Stimulated activated CD4-positive, alpha-beta T cell treated with anti-CD3 and anti-CD28 coated beads, Interleukin-1b, Interleukin-23, amount 100 ng/mL, for 4 hours (primary cell): Measurements from ENCODE around the gene HOXD1.

Source experiments
- DNase-seq, 2 donors: peaks; one replicate each; pipeline ENCODE4 v3.0.0-alpha.2; 2020; ENCODE audit warnings: low read depth in 2 of 2

HOXD1 gene

GRCh38 chr2:176182671-176183070 is 5.8 kb upstream of the HOXD1 start:
- no peak for DNase-seq

DNA sequence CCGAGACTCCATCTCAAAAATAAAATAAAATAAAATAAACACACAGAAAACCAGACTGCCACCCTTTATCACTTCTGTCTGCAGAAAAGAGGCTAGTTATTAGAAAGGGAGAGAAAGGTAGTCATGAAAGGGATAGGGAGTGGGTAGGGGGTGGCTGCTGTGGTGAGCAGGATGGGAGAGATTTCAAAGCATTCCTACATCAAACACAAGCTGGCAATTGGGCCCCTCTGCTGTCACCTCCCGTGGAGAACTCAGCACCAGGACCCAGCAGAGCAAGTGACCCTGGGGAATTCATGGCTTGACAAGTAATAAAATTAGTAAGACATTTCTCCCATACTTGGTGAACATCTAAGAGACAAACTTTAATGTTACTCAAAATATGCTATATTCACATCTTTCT is 3.7 kb upstream of the HOXD1 start:
- DNase-seq, result no peak

GRCh38 chr2:176186024-176186423 is 2.4 kb upstream of the HOXD1 start:
- no peak for DNase-seq

DNA sequence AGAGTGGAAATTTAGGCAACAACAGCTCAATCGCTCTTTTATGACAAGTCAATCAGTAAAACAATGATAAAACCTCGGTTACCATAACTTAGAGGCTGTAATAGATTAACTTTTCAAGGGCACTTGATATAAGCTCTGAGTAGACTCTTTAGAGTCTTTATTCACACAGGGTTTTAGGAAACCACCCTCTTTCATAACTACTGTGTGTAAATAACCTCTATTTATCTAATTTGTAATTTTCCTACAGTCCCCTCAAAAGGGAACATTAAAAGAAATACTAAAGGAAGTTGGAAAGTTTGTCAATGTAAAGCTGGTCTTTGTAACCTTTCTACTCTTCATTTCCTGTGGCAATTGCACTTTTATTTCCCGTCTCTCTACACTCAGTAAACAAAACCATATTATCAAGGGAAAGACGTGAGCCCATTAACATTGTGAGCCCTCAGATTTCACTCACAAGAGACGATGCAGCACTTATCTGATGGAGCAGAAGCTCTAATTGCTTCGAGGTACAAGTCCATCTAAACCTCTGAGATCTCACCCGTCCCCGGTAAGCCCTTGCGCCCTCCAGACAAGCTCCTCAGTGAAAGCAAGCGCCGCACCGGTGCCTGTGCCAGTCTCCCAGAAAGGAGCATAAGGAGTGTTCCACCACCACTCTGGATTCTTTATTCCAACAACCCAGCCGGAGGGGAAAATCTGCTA is 1.1 kb upstream of the HOXD1 start:
- no peak for DNase-seq

DNA sequence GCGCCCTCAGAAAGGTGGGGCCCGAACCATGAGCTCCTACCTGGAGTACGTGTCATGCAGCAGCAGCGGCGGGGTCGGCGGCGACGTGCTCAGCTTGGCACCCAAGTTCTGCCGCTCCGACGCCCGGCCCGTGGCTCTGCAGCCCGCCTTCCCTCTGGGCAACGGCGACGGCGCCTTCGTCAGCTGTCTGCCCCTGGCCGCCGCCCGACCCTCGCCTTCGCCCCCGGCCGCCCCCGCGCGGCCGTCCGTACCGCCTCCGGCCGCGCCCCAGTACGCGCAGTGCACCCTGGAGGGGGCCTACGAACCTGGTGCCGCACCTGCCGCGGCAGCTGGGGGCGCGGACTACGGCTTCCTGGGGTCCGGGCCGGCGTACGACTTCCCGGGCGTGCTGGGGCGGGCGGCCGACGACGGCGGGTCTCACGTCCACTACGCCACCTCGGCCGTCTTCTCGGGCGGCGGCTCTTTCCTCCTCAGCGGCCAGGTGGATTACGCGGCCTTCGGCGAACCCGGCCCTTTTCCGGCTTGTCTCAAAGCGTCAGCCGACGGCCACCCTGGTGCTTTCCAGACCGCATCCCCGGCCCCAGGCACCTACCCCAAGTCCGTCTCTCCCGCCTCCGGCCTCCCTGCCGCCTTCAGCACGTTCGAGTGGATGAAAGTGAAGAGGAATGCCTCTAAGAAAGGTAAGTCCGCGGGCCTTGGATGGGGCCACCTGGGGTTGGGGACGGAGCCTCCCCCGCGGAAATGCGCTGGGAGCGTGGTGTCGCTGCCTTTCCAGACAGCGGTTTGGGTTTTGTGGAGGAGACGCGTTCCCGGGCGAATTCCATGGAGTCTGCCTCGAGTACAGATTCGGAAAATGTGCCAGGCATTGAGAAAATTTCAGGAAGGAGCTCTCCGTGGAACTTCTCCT is 559 bp downstream of the HOXD1 start:
- no peak for DNase-seq

GRCh38 chr2:176189681-176190641 is 1.5 kb downstream of the HOXD1 start:
- no peak for DNase-seq

DNA sequence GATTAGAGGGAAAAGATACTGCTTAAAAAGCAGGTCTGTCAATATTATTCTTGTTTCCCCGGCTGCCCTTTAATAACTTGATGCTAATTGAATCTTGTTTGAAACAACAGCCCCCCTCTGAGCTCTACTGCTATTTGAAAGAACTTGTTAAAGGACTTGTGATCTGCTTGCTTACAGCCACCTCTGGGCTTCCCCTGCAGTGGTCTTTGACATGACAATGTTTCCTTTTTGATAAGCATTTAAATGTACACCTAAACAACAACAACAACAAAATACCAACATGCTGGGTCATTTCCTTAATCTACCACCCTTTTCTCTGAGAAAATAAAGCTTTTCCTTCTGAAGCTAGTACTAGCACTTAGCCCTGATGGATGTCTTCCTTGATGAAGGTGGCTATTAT is 3.9 kb downstream of the HOXD1 start:
- no peak for DNase-seq

- no peak for DNase-seq
These were observed 4.6 kb downstream of the HOXD1 start for GRCh38 chr2:176193048-176193447.

DNA sequence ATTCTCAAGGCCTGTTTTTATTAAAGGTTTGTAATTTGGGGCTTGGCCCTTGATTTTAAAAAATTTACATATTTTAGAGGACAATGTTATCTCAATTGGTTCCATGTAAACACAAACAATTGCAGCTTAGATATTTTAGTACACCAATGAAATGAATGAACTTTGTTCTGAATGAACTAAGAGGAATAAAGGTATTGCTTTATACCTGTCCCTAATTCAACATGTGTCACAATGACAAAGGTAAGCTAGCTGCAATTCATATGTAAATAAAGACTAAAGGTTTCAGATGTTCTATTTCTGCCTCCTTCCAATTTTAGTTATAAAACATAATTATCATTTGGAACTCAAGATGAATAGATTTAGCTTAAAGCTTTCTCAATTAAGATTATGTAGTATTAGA is 11.4 kb downstream of the HOXD1 start:
- no peak for DNase-seq

DNA sequence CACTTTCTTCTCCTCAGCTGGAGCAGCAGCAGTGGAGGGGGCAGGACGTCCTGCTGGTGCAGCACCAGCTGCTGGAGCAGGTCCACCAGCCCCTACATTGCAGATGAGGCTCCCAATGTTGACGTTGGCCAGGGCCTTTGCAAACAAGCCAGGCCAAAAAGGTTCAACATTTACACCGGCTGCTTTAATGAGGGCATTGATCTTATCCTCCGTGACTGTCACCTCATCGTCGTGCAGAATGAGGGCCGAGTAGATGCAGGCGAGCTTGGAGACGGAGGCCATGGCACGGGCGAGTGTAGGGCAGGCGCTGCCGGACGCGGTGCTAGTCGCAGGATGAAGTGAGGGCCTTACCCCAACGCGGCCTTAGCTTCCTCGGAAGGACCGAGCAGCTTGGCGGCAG is 12.5 kb downstream of the HOXD1 start:
- no peak for DNase-seq

- DNase-seq, result no peak
These were observed 14.0 kb downstream of the HOXD1 start for GRCh38 chr2:176202491-176202890.

GRCh38 chr2:176205126-176205525 is 16.7 kb downstream of the HOXD1 start:
- DNase-seq, result no peak

GRCh38 chr2:176206136-176206535 is 17.7 kb downstream of the HOXD1 start:
- no peak for DNase-seq

- no peak for DNase-seq
These were observed 18.2 kb downstream of the HOXD1 start for GRCh38 chr2:176206682-176207081.

DNA sequence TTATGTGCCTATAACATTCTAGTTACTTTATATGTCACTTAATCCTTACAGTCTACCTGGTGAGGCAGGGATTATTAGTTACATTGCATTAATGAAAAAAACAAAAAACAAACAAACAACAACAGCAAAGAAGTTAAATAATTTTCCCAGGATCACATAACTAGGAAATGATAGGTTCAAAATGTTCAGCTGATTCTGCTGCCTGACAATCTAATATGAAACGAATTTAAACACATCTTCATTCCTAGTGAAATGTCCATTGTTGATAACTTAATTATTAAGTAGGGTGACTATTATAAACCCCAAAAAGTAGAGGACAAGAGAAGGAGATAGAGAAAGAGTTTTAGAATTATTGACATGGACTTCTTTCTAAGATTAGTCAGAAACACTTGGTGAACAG is 22.6 kb downstream of the HOXD1 start:
- no peak for DNase-seq

DNA sequence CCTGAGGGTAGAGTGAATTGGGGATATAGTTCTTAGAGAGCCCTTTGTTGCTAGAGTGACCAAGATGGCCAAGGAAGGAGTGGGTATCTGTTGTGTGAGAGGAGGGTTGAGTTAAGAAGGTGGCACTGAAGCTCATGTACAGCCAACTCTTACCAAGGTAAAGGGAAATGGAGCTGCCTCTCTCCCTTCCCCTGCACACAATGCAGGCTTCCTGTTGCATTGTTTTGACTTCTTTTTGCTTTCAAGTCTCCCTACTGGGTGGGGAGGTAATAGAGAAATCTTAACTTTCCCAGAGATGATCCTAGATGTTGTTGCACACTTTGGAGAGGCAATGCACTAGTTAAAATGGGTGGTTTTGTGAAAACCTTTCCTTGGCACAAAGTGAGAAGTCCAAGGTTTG is 23.8 kb downstream of the HOXD1 start:
- DNase-seq, result no peak

DNA sequence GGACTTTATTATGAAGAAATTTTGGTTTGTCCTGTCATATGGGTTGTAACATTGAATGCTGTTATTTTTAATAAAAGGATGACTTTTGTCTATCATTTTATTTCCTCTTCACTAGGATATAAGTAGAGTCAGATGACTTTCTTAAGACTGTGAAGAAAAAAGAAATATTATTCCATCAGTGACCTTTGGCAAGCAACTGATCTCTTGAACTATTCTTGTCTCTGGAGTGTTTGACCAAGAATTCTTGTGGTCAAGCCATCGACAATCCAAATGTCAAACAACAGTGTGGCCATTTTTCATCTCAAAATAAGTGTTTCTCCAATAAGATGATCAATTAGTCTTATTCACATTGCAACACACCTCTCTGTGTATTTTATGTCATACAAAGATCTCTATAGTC is 24.9 kb downstream of the HOXD1 start:
- no peak for DNase-seq

- DNase-seq, result no peak
These were observed 39.4 kb downstream of the HOXD1 start for GRCh38 chr2:176227874-176228273.

DNA sequence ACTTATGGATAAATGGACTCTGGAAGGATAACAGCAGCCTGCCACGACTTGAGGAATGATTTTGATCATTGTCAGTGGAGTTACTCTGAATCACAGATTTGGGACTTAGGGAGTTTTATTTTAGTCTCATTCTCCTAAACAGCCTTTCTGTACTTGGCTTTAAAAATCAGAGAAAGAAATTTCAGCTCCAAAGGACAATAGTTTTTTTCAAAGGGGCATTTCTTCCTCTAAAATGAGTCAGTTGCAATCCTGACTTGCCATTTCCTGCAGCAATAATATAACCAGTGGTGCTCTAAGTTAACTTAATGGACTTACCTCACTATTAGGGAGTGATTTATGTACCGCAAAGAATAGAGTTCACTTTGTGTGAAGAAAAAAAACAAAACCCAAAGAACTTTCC is 45.7 kb downstream of the HOXD1 start:
- DNase-seq, result no peak

GRCh38 chr2:176234940-176235339 is 46.5 kb downstream of the HOXD1 start:
- no peak for DNase-seq

DNA sequence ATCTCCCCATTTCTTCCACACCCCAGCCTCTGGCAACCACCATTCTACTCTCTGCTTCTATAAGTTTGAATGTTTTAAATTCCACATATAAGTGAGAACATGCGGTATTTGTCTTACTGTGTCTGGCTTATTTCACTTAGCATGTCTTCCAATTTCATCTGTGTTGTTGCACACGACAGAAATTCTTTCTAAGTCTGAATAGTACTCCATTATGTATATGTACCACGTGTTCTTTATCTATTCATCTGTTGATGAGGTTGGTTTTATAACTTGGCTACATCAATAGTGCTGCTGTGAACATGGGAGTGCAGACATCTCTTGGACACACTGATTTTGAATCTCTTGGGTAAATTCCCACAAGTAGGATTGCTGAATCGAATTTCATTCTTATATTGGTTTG is 49.0 kb downstream of the HOXD1 start:
- no peak for DNase-seq

DNA sequence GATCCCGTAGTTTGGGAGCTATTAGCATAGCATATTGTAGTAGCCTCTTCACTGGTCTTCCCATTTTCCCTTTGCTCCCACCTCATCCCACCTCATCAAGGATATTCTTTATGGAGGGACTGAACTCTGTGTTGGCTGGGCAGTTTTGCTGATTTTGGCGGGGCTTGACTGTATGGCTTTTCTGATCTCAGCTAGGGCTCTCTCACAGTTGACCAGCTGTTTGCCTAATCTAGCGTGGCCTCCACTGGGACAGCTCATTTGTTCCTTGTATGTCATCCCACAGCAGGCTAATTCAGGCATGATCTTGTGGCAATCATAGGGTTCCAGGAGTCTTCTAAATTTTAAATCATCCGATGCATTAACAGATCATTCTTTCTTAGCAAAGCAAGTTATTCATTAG is 50.6 kb downstream of the HOXD1 start:
- DNase-seq, result no peak
